Measurements from ENCODE around the gene TGM1. TPM values are rescaled to one million over a fixed set of nuclear protein-coding genes. Genes with fewer than 3 reads are reported as not detected.
A peak's percentile ranks its signal among the peaks of the same experiment; 100 is the strongest.

The TGM1 gene
- 2.3 TPM for polyA plus RNA-seq (ENCODE audit: insufficient read length)
- long read RNA-seq, donor 1, partial matches to known transcripts = 21 of 27 reads
- long read RNA-seq, donor 1, other reads (novel, unspliced or antisense) = 6 of 27 reads
- long read RNA-seq, donor 2 = 0 reads
- long read RNA-seq, donor 3 = 0 reads
- long read RNA-seq, donor 4 = 0 reads
- long read RNA-seq, donor 5, partial matches to known transcripts = 57 of 69 reads
- long read RNA-seq, donor 5, other reads (novel, unspliced or antisense) = 12 of 69 reads
- long read RNA-seq, donor 6, partial matches to known transcripts = 32 of 32 reads
- long read RNA-seq, donor 6, other reads (novel, unspliced or antisense) = 0 of 32 reads
- long read RNA-seq, donor 7 = 0 reads
- long read RNA-seq, donor 8 = 0 reads

DNA sequence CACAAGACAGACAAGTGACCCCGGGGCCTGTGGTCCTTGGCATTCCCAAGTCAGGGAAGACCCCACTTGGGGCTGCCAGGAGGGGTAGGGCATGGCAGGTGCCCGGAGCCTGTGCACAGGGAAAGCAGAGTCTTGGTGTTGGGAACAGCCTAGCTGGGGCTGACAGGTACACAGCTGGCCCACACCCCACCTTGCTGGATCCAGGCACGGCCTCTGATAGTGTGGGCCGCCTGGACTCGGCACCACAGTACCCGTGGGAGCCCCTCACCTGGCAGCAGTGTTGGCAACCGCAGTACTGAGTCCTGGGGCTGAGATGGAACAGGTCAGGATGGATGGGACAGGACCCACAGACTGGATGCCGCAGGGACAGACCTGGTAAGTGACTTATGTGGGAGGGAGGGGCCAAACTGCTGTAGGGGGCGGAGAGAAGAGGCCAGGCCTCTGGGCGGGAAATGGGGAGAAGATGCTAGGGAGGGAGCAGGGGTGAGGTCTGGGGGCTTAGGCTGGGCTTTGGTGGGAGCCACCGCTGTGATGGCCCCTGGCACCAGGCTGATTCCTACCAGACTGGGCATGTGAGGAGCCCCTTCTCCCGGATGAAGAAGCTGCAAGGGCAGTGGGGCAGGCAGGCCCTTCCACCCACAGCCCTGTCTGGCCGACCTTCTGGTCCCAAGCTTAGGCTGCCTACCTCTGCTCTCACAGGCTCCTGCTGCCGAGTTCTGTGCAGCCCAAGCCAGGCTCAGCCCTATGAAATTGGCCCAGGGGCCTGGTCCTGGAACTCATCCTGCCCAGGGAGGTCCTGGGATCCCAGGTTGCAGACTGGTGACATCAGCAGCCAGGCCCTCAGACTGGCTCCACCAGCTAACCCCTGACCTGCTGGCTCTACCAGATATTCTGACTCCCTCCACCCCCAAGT lies at the start of gene TGM1:
TSS of gene TGM1 (minus strand) at position 357 of the 913 bp plus-strand sequence. CDS start 825 bp downstream, outside the sequence.
- DNase-seq = no peak

DNA sequence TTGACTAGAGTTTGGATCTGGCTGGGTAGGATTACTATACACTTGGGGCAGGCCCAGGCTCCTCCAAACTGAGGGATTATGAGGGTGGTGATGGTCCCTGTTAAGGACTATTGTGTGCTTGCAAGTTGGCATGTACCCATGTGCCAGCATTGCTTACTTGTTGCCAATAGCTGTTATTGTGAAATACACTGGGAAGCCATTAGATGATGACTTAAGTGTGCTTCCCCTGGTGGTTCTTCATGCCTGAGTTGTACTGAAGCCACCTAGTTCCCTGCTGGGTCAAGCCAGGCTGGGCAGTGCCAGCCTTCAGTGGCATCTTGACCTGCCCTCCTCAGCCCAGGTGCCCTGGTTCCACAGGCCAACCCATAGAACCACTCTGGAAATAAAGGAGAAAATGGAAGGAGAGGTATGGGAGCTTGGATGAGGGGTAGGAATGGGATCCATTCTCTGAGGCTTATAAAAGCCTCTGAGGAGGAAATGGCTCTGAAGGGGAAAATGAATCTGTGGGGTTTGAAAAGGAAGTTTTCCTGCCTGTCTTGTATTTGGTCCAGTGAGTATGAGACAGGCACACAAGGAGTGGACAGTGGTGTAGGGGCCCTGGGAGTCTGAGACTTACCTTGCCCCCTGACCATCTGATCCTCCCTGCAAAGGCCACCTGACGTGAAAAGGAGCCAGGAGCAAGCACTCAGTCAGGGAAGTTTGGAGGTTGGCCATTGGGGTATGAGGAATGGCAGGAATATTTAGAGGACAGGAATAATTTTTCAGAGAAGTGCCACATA lies 49.0 kb upstream of the TGM1 start:
- DNase-seq = no peak

DNA sequence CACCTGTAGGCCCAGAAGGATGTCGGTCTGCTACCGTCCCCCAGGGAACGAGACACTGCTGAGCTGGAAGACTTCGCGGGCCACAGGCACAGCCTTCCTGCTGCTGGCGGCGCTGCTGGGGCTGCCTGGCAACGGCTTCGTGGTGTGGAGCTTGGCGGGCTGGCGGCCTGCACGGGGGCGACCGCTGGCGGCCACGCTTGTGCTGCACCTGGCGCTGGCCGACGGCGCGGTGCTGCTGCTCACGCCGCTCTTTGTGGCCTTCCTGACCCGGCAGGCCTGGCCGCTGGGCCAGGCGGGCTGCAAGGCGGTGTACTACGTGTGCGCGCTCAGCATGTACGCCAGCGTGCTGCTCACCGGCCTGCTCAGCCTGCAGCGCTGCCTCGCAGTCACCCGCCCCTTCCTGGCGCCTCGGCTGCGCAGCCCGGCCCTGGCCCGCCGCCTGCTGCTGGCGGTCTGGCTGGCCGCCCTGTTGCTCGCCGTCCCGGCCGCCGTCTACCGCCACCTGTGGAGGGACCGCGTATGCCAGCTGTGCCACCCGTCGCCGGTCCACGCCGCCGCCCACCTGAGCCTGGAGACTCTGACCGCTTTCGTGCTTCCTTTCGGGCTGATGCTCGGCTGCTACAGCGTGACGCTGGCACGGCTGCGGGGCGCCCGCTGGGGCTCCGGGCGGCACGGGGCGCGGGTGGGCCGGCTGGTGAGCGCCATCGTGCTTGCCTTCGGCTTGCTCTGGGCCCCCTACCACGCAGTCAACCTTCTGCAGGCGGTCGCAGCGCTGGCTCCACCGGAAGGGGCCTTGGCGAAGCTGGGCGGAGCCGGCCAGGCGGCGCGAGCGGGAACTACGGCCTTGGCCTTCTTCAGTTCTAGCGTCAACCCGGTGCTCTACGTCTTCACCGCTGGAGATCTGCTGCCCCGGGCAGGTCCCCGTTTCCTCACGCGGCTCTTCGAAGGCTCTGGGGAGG lies 47.9 kb upstream of the TGM1 start, which contains the start of gene LTB4R:
TSS of gene LTB4R (plus strand) at position 857 of the 959 bp plus-strand sequence. CDS start 4,150 bp downstream, outside the sequence.
- DNase-seq = peak; percentile 60

DNA sequence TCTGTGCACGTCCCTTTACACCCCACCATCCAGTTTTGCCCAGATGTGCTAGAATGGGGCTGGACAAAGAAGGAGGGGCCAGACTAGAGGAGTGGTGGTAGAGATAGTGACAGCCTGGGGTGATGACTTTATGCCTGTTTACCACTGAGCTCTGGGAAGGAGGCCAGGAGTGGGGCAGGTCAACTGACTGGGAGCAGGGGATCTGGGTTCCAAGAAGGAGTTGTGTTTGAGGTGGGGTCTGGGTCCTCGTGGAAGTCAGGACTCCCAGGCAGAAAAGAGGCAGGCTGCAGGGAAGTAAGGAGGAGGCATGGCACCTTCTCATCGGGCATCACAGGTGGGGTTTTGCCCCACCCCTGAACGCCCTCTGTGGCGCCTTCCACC lies 47.3 kb upstream of the TGM1 start:
- DNase-seq = no peak

DNA sequence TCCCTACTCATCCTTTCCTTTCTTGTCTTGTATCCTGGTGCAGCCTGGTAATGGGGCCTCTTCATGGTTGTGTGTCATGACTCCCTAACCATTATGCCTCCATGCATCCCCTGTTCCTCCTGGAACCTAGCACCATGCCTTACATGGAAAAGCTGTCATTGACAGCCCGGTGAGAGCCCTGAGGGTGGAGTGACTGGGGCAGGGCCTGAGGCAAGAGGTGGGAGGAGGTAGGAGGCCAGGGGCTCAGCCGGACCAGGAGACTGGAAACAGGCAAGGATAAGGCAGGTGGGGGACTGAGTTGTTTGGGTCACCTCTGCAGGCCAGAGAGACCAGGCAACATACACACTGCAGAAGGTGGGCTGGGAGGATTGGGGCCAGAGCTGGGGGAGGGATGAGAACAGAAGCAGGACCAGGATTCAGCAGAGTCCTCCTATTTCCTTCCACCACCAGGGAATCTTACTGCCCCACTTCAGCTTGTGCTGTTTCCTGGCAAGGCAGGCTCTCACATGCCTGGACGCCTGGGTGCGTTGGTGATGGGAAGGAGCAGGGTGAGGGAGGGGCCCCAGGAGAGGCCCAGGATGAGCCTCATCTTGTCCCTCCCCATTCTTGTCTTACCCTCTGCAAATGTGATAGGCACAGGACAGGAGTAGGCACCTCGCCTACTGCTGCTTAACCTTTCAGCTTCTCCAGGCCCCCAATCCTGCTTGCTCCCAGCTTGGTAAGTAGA lies 46.7 kb upstream of the TGM1 start, which contains the start of gene LTB4R2:
TSS of gene LTB4R2 (plus strand) at position 603 of the 727 bp plus-strand sequence. CDS start 525 bp downstream, outside the sequence.
- DNase-seq = no peak

DNA sequence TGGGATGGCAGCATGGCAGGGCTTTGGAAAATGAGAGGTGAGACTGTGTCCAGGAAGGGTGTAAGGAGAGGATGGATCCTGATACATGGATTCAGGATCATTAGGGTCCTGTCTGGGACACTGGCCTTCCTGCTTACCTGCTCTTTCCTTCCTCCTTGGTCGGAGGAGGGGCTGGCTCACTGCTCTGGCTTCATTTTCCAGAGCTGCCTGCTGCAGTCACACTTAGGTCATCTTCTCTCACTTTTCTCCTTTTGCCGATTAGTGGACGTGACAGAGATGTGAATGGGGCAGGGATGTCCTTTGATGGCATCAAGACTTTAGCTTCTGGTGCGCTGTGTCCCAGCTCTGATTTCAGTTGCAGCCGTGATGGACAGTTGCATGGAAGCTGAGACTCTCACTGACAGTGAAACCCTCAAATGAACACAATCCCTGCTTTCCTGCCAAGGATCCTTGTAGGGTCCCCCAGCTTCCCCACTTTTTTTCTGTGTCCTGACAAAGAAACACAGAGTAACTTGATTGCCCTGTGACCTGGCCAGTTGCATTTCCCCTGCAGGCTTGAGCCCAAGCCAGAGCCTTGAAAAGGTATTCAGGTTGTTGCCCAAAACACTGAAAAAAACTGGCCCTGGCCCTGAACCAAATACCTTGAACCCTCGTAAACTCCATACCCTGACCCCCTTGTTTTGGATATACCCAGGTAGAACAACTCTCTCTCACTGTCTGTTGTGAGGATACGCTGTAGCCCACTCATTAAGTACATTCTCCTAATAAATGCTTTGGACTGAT lies 45.6 kb upstream of the TGM1 start:
- no peak for DNase-seq

DNA sequence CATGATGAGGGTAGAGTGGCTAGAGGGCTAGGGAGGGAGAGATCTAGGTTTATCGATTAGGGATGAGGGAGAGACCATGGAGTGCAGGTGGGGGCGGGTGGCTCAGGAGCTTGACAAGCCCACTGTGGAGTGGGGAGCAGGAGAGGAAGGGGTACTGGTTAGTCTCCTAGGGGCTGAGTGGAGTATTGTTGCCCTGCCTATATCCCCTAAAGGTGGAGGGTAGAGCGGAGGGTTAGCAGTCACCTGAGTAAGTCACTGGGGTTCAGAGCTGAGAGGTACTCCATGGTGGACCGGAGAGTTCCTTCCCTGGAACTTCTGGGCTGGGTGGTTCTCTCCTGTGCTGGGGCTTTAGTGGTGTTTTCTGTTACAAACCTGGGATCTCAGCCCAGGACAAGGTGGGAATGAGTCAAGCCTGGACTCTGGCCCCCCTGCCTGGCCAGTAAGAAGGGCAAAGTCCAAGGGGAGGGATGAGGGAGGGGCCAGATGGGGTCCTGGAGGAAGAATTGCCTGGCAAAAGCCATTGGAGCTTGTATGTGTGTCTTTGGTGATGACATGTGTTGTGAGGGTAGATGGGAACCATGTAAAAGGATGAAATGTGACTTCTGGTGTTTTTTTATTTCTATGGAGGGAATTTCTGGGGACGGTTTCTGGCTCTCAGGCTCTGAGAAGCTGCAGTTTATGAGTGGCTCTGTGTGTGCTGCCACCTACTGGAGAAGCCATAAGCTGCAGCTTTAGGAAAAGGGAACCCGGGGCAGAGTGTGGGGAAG lies 44.8 kb upstream of the TGM1 start, which contains the start of gene CIDEB:
TSS of gene CIDEB (minus strand) at position 403 of the 767 bp plus-strand sequence. CDS start at position 284, 119 bp downstream.
- DNase-seq = peak; percentile 50

DNA sequence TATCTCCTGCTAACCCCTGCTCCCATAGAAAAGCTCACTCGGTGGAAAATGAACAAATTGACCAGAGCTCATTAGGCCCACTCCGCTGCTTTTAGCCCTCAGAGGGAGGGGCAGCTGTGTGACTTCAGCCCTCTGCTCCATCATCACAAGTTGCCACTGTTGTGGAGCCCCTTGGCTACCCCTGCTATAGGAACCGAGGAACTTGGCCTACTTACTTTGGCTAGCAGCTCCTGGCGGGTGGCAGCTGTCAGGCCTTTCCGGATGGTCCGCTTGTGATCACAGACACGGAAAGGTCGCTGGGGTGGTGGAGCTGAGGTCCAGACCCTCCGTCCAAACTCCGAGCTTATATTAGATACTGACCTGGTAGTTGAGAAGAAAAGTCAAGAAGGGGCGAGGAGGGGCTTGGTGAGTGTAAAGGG lies 44.2 kb upstream of the TGM1 start:
- DNase-seq = no peak

DNA sequence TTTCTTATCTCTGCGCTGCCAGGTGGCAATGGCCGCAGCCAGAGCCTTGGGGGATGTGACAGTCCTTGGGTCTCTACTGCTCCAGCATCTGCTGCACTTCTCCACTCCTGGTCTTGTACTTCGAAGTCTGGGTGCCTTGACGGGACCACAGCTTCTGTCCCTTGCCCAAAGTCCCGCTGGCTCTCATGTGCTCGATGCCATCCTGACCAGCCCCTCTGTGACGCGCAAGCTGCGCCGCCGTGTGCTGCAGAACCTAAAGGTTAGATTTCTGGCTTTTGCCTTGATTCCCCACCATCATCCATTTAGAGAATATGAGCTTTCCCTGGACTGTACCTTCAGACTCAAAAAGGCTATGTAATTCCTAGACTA lies 41.0 kb upstream of the TGM1 start:
- no peak for DNase-seq

DNA sequence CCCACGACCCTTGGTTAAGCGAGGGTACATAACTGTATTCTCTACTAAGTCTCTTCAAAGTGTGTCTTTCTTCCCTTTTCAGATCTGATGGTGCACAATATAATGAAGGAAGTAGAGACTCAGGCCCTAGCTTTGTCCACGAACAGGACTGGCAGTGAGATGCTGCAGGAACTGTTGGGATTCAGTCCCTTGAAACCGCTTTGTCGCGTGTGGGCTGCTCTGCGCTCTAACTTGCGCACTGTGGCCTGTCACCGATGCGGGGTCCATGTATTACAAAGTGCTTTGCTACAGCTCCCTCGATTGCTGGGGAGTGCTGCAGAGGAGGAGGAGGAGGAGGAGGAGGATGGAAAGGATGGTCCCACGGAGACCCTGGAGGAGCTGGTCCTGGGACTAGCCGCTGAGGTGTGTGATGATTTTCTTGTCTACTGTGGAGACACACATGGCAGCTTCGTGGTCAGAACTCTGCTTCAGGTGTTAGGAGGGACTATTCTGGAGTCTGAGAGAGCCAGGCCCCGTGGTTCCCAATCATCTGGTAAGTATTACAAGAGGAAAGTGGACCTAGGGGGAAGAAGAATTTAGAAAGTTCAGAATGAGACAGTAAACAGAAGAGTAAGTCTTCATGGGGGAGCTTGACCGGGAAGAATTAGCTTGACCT lies 37.5 kb upstream of the TGM1 start:
- DNase-seq = no peak

DNA sequence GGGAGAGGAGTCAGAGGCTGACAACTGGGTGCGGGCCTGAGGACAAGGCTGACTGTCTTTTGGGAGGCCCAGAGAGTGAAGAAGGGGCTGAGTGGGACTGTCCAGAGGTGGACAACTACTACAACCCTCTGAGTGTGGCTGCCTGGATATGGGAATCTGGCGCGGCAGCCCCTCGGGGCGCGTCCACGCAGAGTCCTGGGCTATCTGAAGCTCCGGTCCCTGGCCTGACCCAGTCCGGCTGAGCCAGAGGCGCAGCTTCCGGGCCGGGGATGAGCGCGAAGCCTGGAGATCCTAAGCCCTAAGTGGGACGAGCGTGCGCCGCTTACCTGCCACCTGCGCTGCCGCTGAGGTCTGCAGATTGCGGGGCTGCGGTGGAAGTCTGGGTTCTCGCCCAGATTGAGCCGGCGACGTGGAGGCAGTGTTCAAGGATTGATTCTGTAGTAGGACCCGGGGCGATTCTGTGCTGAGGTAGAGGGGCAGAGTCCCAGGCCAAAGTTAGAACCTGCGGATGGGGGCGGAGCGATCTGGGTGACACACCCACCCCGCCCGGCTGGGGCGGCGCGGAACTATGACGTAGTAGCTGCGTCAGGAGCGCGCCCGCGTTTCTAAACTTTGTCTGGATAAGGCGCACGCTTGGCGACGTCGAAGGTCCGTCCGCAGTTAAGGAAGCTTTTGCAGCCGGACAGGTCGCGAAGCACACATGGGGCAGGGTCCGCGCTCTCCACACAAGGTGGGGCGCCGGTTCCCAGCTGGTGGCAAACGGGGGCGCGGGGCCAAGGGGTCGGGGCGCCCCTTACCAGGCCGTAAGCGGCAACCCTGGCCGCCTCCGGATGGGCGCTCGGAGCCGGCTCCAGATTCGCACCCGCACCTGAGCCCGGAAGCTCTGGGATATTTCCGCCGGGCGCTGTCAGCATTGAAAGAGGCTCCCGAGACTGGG lies 36.5 kb upstream of the TGM1 start, which contains the start of the genes DHRS1 and NOP9:
TSS of gene DHRS1 (minus strand) at position 526 of the 937 bp plus-strand sequence. CDS start 674 bp downstream, outside the sequence.
TSS of gene NOP9 (plus strand) at position 596 of the 937 bp plus-strand sequence. CDS start at position 701, 105 bp downstream.
- peak; percentile 91 for DNase-seq

DNA sequence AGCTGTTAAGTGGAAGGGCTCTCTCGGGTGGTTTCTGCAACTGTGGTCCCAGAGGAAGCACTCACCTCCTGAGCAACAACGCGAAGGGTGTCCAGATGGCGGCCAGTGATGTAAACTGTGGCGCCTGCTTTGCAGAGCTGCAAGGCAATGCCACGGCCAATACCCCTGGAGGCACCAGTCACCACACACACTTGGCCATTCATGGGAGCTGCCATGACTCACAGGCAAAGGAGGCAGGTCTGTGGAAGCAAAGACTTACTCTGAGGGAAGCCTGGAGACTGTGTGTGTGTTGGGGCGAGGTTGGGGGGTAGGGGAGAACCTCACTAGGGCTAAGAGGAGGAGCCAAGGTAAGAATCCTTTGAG lies 35.9 kb upstream of the TGM1 start:
- DNase-seq = no peak

DNA sequence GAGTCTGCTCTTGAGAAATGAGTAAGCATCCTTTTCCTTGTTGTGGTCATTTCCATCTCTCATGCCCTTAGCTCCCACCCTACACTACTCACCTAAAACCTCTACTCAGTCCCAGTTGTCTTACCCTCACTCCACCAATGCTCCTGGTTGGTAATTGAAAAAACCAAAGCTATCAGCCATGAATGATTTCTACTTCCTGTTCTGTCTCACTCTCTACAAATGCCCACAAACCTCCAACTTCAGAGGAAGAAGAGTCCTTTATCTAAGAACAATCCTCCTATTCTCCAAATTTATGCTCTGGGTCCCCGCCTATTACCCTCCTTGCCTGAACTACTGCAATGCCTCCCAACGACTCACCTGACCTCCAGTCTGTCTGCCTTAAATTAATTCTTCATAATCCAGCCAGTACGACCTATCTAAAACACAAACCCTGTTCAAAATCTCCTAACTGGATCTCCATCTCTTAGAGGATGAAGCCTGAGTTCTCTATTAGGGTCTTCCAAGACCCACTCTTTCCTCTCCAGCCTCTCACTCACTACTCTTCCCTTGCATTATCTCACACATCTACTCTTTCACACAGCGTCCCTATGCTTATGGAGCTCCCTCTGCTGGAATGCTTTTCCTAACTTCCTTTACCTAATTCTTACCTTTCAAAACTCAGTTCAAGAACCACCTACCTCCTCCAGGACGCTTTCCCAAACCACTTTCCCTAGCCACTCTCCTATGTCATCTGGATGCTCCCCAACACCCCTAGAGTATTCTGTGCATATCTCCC lies 34.4 kb upstream of the TGM1 start:
- no peak for DNase-seq

DNA sequence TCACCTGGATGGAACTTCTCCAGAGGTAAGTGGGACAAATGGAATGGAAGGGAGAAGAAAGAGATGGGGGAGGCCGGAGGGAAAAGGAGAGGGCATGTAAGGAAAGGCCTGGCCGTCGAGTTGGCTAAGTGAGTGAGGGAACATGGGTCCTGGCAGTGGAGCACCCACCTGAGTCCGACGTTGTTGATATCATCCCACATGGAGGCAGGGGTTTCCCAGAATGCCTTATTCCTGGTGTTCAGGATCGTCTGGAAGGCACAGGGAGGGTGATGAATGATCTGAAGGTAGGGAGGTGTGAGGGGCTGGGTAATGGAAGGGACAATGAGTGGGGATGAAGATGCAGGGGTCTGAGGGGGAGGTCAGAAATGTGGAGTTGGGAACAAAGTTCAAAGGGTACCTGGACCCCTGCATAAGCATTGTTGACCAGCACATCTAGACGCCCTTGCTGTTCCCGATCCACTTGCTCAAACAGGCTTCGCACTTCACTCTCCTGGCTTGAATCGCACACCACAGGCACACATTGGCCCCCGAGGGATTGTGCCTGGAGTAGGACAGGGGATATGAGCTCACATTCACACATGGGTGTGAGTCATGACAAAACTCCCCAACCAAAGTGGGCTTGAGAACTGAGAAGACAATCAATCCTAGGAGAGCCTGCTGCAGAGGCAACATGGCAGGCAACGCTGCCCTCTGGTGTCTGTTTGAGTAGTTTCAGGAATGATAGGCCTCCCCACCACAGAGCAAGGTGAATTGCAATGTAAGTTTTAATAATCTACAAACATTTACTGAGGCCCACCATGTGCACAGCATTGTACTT lies 33.6 kb upstream of the TGM1 start:
- DNase-seq = peak; percentile 55

DNA sequence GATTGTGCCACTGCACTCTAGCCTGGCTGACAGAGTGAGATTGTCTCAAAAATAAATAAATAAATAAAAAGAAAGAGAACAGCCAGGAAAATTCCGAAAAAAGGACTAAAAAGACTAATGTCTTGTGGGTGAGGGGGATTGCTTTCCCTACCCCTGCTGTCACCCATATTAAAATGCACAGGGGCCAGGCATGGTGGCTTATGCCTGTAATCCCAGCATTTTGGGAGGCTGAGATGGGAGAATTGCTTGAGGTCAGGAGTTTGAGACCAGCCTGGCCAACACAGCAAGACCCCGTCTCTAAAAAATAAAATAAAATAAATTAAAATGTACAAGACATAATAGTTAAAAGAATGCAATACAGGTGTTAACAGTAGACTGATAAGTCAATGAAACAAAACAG lies 30.5 kb upstream of the TGM1 start:
- DNase-seq = no peak

Data from left kidney (tissue), 8 donors.